HG02970 (cell line): Measurements from ENCODE around the gene FRAS1.
"Not testable (repeated sequence)": the region's sequence is repeated elsewhere in the genome, so short reads cannot be mapped to it uniquely, and the experiment has no call there.

ENCODE experiments used
- ATAC-seq: cut with Tn5 transposase; IDR thresholded peaks from one replicate; pipeline ENCODE4 v1.9.1; 2021; ENCODE audit warnings: mild to moderate bottlenecking, moderate library complexity, moderate number of reproducible peaks; ENCODE audit not compliant: unreplicated experiment, low FRiP score

Gene FRAS1

DNA sequence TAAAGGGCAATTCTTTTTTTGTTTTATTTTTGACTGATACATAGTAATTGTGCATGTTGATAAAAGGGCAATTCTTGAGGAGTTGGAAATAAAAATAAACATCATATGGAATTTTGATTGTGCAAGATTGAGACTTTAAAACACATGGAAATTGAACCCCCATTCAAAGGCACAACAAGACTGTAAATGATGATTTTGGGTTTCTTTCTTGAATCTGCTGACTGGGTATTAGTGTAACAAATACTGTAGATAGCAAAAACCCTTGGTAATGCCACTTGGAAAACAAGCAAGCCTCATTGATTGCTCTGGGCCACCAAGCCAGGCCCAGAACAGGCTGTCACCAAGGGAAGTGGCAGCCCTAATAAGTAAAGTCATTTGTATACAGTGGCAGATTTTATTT lies 421.4 kb downstream of the FRAS1 start:
- ATAC-seq: no peak

DNA sequence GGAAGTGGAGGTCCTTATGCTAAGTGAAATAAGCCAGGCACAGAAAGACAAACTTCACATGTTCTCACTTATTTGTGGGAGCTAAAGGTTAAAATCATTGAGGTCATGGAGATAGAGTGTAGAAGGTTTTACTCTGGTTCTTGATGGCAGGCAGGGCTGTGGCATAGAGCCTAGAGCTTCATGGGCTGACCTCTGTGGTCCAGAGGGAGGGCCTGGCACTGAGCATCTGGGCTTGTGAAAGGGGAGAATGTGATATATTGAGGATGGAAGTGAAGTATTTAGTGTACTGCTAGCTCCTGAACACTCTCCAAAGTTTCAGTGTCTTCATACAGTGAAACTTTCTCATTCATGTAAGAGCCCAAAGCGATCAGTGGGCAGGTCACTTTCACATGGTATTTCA lies 423.2 kb downstream of the FRAS1 start:
- no peak for ATAC-seq

DNA sequence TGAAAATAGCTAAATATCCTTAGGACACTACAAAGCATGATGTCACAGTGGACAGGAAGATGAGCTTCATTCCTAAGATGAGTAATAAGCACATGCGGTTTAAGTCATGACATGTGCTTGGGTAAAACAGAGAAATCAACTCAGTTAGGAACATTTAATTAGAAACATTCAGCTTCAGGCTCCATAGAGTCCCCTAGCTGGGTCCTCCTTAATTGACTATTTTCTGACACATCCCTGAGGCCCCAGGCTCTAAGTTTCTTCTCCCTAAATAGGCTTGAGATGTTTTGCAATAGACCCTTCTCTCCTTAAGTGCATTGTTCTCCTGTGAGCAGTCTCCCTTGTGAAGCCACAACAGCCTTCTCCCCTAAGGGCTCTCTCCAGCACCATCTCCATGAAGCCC lies 424.1 kb downstream of the FRAS1 start:
- no peak for ATAC-seq

DNA sequence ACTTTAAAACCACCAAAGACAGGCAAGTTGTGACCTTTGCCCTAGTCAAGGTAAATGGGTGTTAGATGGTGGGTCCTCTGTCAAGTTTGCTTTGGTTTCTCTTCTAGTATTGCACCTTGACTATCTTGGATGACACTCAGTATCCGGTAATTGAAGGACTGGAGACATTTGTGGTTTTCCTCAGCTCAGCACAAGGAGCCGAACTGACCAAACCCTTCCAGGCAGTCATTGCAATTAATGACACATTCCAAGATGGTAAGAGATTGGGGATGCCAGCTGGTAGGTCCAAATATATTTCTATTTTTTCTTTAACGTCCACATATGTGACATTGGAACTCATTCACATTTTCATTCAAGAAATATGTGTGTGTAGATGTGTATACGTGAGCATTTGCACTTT lies 425.2 kb downstream of the FRAS1 start:
- no peak for ATAC-seq

DNA sequence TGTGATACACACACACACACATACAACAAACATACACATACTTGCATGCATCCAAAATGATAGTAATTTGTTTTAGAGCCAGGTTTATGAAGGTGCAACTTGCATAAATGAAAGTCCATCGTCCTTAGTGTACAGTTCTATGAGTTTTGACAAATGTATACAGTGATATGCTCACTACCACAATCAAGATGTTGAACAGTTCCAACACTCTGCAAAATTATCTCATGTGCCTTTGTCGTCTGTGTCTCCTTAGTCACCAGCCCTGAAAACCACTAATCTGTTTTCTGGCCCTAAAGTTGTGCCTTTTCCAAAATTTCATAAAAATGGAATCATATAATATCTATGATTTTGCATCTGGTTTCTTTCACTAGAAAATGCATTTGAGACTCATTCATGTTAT lies 426.7 kb downstream of the FRAS1 start:
- ATAC-seq: no peak

DNA sequence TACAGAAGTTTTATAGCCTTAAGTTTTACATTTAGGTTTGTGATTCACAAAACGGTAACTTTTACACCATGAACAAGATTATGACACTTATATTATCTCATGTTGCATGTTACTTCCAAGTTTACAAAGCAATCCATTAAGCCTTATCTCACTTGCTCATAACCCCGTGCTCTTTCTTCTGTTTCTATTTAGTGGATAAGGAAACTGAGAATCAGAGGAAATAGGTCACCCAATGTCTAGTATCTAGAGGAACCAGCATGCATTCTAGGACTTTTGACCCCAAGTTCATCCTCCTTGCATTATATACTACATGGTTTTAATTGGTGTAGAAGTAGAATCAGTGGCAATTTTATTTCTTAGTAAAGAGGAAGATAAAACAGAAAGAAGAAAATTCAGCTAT lies 427.5 kb downstream of the FRAS1 start:
- ATAC-seq: no peak

DNA sequence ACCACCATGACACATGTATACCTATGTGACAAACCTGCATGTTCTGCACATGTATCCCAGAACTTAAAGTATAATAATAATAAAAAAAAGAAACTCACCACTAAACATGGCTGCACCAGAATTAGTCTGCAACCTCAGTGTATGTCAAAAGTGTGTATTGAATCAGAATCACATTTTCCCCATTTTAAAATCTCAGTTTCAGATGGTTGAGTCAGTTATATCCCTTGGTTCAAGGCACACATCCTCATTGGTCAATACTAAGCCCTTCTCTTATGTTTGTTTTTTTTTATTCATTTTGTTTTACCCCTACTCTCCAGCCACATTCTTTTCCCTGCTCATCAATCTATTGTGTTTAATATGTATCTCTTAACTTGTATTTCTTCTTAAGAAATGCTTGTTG lies 436.6 kb downstream of the FRAS1 start:
- no peak for ATAC-seq

DNA sequence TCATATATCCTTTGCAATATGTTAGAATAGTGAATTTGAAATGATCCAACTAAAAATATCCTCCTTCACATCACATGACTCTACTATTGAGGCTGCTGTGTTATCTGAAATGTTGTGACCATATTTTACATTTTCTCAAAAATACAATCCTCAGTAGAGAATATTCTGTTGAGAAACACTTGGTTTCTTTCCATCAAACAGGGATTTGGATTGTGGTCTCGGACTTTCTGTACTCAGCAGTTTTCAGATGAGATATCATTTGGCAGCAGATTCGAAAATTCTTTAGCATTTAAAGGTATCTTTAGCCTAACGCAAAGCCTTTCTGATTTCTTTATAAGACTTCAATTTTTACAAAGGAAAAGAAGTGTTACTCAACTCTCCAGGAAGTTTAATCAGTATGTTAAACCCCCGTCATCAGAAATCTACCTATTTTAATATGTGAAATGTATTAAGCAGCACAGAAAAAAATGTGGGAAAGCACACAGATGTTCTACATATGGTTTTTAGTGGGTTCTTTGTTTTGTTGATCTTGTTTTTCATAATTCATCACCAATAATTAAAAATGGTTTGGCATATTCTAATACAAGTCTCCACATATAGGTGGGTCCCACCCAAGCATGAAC lies 439.0 kb downstream of the FRAS1 start:
- ATAC-seq: no peak

DNA sequence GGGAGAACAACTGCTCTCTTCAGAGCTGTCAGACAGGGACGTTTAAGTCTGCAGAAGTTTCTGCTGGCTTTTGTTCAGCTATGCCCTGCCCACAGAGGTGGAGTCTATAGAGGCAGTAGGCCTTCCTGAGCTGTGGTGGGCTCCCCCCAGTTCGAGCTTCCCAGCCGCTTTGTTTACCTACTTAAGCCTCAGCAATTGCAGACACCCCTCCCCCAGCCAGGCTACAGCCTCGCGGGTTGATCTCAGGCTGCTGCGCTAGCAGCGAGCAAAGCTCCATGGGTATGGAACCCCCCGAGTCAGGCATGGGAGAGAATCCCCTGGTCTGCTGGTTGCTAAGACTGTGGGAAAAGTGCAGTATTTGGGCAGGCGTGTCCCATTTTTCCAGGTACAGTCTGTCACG lies 449.1 kb downstream of the FRAS1 start:
- not testable (repeated sequence) for ATAC-seq

DNA sequence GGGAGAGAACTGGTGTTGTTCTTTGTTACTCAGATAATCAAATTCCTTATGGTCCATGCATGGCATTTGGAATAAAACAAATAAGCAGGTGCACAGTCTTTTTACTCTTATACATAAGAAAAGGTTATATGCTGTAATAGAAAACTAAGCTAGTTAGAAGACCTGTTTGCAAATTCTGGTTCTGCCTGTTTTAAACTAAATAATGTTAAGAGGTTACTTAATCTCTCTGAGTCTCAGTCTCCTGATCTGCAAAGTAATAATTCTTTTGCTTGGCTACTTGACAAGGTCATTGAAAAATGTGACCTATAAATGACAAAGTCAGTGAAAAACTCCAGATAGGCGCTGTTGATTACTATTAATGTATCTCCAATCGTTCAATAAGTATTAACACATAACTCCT lies 451.9 kb downstream of the FRAS1 start:
- no peak for ATAC-seq

DNA sequence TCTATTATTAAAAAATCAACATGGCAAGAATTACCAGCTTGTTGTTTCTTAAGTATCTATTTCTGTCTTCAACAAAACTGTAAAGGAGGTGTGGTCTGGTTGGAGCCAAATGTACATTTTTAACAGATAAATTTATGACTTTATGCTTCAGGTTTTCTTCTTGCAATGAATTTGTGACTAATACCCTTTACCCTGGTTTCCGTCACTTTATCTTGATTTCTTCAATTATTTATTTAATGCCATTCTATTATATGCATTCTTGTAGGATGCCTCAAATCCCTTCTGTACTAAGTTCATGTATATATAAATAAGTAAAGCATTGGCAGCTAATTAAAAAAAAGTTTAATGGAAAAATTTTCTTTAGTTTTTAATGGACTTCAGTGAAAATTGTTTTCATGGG lies 453.0 kb downstream of the FRAS1 start:
- ATAC-seq: no peak

DNA sequence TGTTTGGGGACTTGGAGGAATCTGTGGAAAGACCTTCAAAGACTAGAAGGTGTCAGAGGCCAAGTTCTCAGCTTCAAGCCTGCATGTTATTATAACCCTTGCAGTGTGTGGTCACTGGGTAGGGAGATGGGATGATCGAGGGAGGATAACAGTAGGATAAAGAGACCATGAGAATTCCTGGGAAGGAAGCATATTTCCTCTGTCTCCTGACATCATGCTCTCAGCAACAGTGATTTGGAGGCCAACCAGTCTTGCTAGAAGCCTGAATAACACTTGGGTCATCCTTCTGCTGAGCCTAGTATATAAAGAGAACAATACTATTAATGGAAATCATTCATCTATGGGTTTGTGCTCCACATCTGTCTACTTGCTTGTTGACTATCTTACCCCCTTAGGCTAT lies 453.6 kb downstream of the FRAS1 start:
- no peak for ATAC-seq

DNA sequence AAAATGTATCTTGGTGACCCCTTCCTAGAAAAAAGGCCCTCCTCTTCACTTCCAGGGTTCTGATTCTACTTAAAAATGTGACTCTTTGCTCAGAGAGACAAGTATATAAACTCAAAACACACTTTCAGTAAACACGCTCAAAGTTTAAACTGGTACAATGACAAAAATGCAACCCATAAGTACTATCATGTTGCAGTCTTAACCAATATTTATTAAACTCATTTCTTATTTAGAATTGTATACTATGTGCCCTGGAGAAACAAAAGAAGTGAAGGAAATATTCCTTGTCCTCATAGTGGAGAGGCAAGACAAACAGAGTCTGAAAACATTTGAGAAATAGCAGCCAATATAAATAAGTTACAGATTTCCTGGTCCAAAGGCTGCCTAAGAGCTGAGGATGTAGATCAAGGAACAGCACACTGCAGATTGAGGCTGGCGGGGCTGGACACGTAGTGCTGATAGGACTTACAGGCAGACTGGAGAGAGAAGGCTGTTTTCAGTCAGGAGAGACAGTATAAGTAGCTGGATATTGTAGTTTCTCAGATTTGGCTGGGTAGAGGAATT lies 455.3 kb downstream of the FRAS1 start:
- no peak for ATAC-seq

DNA sequence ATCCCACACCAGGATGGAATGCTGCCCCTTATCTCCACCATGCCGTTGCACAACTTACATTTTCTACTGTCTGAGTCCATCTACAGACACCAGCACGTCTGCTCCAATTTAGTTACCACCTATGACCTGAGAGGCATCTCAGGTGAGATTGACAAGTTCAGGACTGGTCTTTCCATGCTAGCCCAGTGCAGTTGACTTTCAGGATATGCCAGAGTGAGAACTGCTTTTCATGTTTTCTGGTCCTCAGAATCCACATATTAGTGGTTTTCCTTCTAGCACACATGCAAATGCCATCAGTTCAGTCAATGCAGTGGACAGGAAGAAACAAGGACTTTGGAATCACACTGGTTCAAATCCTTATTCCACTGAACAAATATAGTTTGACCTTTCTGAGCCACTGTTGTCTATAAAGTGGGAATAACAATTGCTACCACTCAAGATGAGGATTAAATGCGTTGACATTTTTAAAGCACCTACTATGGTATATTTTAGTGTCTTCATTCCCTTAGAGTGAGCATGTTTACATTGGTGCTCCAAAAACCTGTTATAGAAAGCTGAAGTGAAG lies 456.4 kb downstream of the FRAS1 start:
- ATAC-seq: no peak

DNA sequence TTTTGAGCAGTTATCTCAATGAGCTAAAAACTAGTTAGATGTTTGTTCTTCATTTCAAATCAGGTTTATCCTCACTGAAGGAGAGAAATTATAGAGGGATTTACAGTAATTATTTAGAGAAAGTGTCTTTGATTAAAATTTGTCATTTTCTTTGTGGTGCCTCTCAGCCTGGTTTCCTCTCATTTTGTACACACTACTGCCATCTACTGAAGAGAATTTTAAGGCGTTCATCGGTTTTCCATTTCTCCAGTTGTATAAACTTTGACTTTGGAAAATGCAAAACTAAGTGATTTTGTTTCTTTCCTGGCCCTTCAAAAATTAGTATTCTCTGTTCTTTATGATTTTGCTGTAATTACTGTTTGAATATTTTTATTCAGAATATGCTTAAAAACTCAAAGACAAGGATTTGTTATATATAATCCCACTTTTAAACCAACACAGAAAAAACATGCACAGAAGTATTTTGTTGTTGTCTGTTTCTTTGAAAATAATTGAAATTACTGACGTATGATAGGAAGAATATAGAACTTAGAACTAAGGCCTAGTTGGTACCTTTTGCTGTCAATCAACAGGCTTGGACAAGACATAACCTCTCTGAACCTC lies 460.0 kb downstream of the FRAS1 start:
- no peak for ATAC-seq

DNA sequence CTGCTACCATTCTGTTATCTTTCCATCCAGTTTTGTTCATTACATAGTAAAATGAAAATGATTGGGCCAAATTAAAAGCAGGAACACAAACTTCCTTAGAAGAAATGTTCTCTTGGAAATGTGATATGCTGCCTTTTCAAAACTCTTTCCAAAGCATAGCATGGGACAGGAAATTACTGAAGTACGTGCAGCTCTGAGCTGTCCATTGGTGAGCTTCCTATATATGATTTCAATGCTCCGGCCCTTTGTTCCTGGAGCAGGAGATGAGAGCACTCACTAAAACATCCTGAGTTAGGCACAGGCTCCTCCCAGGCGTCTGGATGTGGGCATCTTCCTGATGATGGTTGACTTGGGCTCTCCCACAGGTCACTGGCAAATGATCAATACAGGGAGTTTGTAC lies 461.4 kb downstream of the FRAS1 start:
- no peak for ATAC-seq

DNA sequence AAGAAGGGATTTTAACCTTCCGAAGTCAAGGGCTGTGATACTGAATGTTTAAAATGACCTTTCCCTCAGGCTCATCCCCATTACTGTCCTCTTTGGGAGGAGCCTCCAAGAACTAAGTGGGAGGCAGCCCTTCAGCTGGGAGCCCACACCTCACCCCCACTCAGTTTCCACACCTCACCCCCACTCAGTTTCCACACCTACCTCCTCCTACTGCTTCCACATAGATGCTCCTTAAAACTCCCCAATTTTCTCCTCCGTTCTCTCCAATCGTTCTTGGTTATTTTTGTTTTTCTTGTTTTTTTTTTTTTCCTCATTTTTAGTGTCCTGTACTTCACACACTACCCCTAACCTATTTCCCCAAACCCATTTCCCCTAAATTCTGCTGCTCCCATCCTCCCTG lies 462.8 kb downstream of the FRAS1 start:
- ATAC-seq: no peak

DNA sequence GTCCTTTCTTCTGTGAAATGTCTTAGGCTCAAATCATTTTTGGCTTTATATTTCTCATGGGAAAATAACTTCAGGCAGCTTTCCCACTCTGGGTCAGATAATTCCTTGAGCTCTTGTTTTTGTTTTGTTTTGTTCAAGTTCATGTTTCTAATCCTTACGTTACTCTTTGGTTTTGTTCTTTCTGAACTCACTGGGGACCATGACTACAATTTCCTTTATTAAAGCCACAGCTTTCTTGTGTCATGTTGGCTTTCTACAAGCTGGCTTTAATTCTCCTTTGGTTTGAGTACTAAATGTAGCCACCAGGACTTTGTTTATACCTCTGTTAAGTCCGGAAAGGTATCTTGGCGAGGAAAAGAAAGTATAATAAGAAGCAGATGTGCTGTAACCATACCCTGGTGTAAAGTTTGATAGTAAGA lies 463.7 kb downstream of the FRAS1 start:
- no peak for ATAC-seq

DNA sequence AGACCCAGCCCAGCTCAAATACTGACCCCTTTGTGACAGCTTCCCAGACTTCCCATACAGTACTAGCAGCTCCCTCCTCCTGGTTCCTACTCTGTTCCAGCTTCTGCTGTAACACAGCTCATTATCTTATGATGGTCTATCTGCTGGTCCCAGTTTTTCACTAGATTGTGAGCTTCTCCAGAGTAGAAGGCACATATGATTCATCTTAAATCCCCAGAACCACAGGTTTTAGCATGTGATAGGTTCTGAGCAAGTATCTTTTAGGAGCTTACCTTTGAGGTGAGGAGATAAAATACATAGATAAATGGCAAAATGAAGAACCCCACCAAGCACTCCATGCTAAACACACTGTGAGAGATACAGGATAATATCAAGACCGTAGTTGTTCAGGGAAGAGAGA lies 466.9 kb downstream of the FRAS1 start:
- no peak for ATAC-seq

DNA sequence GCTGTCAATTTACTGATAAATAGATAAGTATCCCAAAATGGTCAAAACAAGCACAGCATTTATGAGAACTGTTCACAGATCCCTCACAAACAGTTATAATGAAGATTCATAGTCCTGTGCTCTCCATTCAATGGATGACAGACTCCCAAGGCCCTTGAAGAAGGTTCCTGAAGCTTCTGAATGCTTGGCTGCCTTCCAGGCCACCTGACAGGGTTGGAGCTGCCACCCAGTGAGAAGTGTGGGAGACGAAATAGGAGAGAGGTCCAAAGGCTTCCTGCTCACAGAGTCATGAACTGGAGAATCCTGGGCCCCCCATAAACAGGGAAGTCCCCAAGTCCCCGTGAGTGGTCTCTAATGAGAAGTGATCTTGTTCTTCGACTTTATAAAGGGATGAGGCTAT lies 468.4 kb downstream of the FRAS1 start:
- ATAC-seq: no peak

DNA sequence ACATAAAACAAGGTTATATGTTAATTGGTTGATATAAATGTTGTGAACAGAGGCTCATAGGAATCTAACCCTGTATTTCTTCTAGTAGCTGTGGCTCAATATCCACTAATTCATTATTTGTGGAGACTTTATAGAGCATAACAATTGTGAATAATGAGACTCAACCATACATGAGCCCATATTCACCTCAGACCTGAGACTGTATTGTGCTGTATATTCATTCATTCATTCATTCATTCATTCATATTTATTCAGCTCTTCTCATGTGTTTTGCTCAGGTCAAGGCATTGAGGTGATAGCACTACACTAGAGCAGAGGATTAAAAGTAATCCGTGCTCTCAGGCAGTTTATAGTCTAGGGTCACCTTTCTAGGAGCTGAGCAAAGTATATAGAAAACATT lies 470.0 kb downstream of the FRAS1 start:
- no peak for ATAC-seq

DNA sequence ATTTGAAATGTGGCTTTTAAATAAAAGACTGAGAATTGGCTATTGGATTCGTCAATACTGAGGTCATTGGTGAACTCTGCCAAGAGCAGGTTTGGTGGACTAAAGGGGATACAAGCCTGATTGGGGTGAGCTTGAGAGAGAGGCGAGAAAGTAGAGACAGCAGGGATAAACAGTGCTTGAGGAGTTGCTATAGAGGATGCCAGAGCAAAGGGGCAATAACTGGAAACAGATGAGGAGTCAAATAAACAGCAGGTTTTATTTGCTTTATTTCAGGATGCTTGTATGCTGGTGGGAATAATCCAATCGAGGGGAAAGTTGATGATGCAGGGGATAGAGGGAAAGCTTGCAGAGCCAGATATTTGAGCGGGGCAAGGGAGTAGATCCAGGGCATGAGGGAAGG lies 470.4 kb downstream of the FRAS1 start:
- no peak for ATAC-seq
